Keratinocyte (primary cell): Measurements from ENCODE around the gene VSNL1. TPM values are rescaled to one million over a fixed set of nuclear protein-coding genes. Genes with fewer than 3 reads are reported as not detected.

ENCODE experiments used
- DNase-seq: peaks from one replicate; pipeline ENCODE4 v3.0.0-alpha.2; 2011; ENCODE audit warnings: low read depth, missing footprints, low spot score
- FAIRE-seq: peaks from 2 replicates; lab custom pipeline; 2011; peaks lifted over from hg19 to GRCh38; lab: Jason Lieb, UNC
- H2AFZ ChIP-seq: 2 replicates; pipeline ENCODE4 v1.6.0; 2012; ENCODE audit warnings: low read length, control low read depth, inconsistent platforms; ENCODE audit not compliant: control insufficient read depth
- H3K27ac ChIP-seq: 2 replicates; pipeline ENCODE4 v1.5.1; 2011; ENCODE audit warnings: low read length; ENCODE audit not compliant: control insufficient read depth, insufficient read depth
- H3K27me3 ChIP-seq: 3 replicates; pipeline ENCODE4 v1.6.0; 2011; ENCODE audit warnings: low read length; ENCODE audit not compliant: control insufficient read depth, insufficient read depth; ENCODE audit errors: extremely low read depth
- H3K36me3 ChIP-seq, 2 experiments: 2 replicates in 1 of 2; 3 replicates in 1 of 2; pipeline ENCODE4 v1.5.1; 2011; ENCODE audit warnings: low read length in 2 of 2, mild to moderate bottlenecking in 1 of 2; ENCODE audit not compliant: control insufficient read depth in 2 of 2, insufficient read depth in 2 of 2; ENCODE audit errors: extremely low read depth in 1 of 2
- H3K4me1 ChIP-seq: 3 replicates; pipeline ENCODE4 v1.5.1; 2011; ENCODE audit warnings: low read length; ENCODE audit not compliant: control insufficient read depth, insufficient read depth; ENCODE audit errors: extremely low read depth
- H3K4me2 ChIP-seq: 3 replicates; pipeline ENCODE4 v1.6.0; 2011; ENCODE audit warnings: low read depth, low read length; ENCODE audit not compliant: control insufficient read depth, insufficient read depth; ENCODE audit errors: extremely low read depth
- H3K4me3 ChIP-seq, 3 experiments: fragments of 200-600 bp in 1 of 3; sonication (generic) in 1 of 3; 2 replicates in 2 of 3; 3 replicates in 1 of 3; pipeline ENCODE4 v1.5.1; 2011 to 2016; ENCODE audit warnings: low read length in 3 of 3, mild to moderate bottlenecking in 3 of 3, control low read depth in 2 of 3, inconsistent platforms in 1 of 3, low read depth in 1 of 3, mixed read lengths in 1 of 3, mixed run types in 1 of 3, moderate library complexity in 1 of 3; ENCODE audit not compliant: control insufficient read depth in 2 of 3, insufficient read depth in 2 of 3; ENCODE audit errors: extremely low read depth in 1 of 3
- H3K79me2 ChIP-seq: 2 replicates; pipeline ENCODE4 v1.6.0; 2012; ENCODE audit warnings: low read length; ENCODE audit not compliant: control insufficient read depth, insufficient read depth
- H3K9ac ChIP-seq: 3 replicates; pipeline ENCODE4 v1.6.0; 2011; ENCODE audit warnings: low read length; ENCODE audit not compliant: control insufficient read depth, insufficient read depth; ENCODE audit errors: extremely low read depth
- H3K9me1 ChIP-seq: 3 replicates; pipeline ENCODE4 v1.6.0; 2011; ENCODE audit warnings: low read length; ENCODE audit not compliant: control insufficient read depth, insufficient read depth; ENCODE audit errors: extremely low read depth
- H3K9me3 ChIP-seq: 2 replicates; pipeline ENCODE4 v1.5.1; 2012; ENCODE audit warnings: low read depth, low read length; ENCODE audit not compliant: control insufficient read depth
- H4K20me1 ChIP-seq: 3 replicates; pipeline ENCODE4 v1.6.0; 2011; ENCODE audit warnings: low read length; ENCODE audit not compliant: control insufficient read depth, insufficient read depth; ENCODE audit errors: extremely low read depth
- CTCF ChIP-seq, 3 experiments: IDR thresholded peaks in 1 of 3; conservative IDR thresholded peaks in 1 of 3; optimal IDR thresholded peaks in 1 of 3; 2 replicates in 2 of 3; 3 replicates in 1 of 3; pipeline versions ENCODE3 to v1.5.1; 2011; ENCODE audit warnings: low read length in 3 of 3, mild to moderate bottlenecking in 3 of 3, moderate library complexity in 2 of 3, control low read depth in 1 of 3, inconsistent platforms in 1 of 3; ENCODE audit not compliant: insufficient read depth in 2 of 3; ENCODE audit errors: extremely low read depth in 1 of 3
- EZH2 ChIP-seq: IDR thresholded peaks from one replicate; pipeline ENCODE4 v1.6.1; 2012; ENCODE audit warnings: inconsistent platforms, mild to moderate bottlenecking, low read length, moderate library complexity
- dilution Hi-C: fragments of 300-500 bp; cut with MboI; formaldehyde crosslinking; loops from one replicate; pipeline ENCODE4 v1.7.0; 2020; ENCODE audit warnings: low sequenced_read_pairs; ENCODE audit not compliant: extremely low pct_ligation_motif_present
- polyA plus RNA-seq, 5 experiments: library from polyadenylated mRNA; depleted of rRNA in 3 of 5; stranded (reverse) in 3 of 5; stranded (forward) in 1 of 5; unstranded in 1 of 5; fragments of >200 nt; gene quantifications; 1 replicate in 1 of 5; 2 replicates in 3 of 5; 3 replicates in 1 of 5; pipeline versions ENCODE4 v1.2.1 to v1.2.3, GENCODE V29; 2011 to 2012; ENCODE audit warnings: missing spikeins in 2 of 5, low read depth in 1 of 5, low replicate concordance in 1 of 5

VSNL1 gene
- polyA plus RNA-seq, 1 donor (not counting 4 experiments of a cell fraction or from before 2014, with no cell fraction given), result 32.1 TPM

GRCh38 chr2:17515652-17516051 is 24.8 kb upstream of the VSNL1 start:
- no peak for FAIRE-seq
- dilution Hi-C loops, result no loop called here
- H3K27me3 ChIP-seq, result no peaks in the 10 kb centered on the region
- H3K9me3 ChIP-seq, result no peaks in the 10 kb centered on the region
- no peak overlapping the region for H2AFZ ChIP-seq
- no peaks in the 10 kb centered on the region for H3K79me2 ChIP-seq
- no peaks in the 10 kb centered on the region for H3K4me1 ChIP-seq
- H3K4me2 ChIP-seq, result no peak overlapping the region
- H4K20me1 ChIP-seq, result no peaks in the 10 kb centered on the region
- no peaks in the 10 kb centered on the region for H3K36me3 ChIP-seq
- no peaks in the 10 kb centered on the region for H3K9me1 ChIP-seq
- no peak for TF ChIP-seq EZH2
- no peak for TF ChIP-seq CTCF (optimal IDR thresholded peaks at IDR 0.05 in 1 of 3, IDR thresholded peaks at IDR 0.05 in 1 of 3, conservative IDR thresholded peaks at IDR 0.05 in 1 of 3; ENCODE audit: extremely low read depth in 1 of 3, insufficient read depth in 2 of 3, low read length in 3 of 3)
- no peak for DNase-seq
- H3K9ac ChIP-seq, result no peak overlapping the region
- H3K27ac ChIP-seq, result no peak overlapping the region
- H3K4me3 ChIP-seq, result no peak overlapping the region

DNA sequence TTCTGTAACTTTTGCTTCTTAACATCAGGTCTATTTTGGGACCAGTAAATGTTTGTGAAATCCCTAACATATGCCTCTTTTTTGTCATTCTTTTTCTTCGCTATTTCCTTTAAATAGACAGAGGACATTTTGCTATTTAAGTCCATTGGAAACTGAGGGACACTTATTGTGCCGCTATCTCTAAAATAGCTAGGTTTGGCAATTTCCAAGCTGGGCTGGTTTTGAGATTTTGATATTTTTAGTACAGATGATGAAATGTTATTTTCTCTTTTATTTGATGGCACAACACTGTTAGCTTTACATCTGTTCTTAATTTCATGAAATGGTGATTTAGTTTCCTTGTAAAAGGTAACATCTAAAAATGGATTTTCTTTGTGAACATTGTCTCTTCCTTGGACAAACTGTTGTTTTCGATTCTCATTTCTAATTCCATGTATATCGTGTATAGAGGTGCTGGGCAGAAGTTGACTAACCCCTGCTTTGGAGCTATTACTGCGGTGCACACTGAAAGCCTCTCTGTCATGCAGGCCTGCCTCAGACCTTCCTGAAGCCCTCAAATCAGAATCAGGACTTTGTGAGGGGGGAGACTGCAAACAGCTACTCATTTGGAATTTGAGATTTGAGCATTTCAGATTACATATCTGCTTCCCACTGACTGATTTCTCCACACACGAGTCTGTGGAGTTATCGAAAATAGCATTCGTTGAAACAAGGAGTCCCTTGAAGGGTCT is 22.9 kb upstream of the VSNL1 start:
- no peak for DNase-seq
- no peaks in the 10 kb centered on the region for H3K4me1 ChIP-seq
- no peaks in the 10 kb centered on the region for H3K27me3 ChIP-seq
- peak overlapping the region; percentile 54 for H3K4me2 ChIP-seq
- no peak overlapping the region for H3K27ac ChIP-seq
- H3K9me1 ChIP-seq, result no peaks in the 10 kb centered on the region
- peak overlapping the region; percentile 63 for H3K9ac ChIP-seq
- TF ChIP-seq CTCF (optimal IDR thresholded peaks at IDR 0.05 in 1 of 3, IDR thresholded peaks at IDR 0.05 in 1 of 3, conservative IDR thresholded peaks at IDR 0.05 in 1 of 3; ENCODE audit: extremely low read depth in 1 of 3, insufficient read depth in 2 of 3, low read length in 3 of 3) (no peak), EZH2 (no peak)
- H3K36me3 ChIP-seq, result no peaks in the 10 kb centered on the region
- peak overlapping the region; percentile 89 for H2AFZ ChIP-seq
- peak overlapping the region; percentile 46 to 70 (median 57) for H3K4me3 ChIP-seq
- H3K9me3 ChIP-seq, result no peaks in the 10 kb centered on the region
- H4K20me1 ChIP-seq, result no peaks in the 10 kb centered on the region
- FAIRE-seq, result peak; percentile 36
- H3K79me2 ChIP-seq, result no peaks in the 10 kb centered on the region
- dilution Hi-C loops, result no loop called here
